Stimulated activated naive CD8-positive, alpha-beta T cell treated with anti-CD3 and anti-CD28 coated beads, Interleukin-15, Interleukin-2, amounts not matched to agents 100 ng/mL and 50 ng/mL, for 24 hours (primary cell): Measurements from ENCODE around the gene ATP7B.
A peak's percentile ranks its signal among the peaks of the same experiment; 100 is the strongest.
"Not testable (repeated sequence)": the region's sequence is repeated elsewhere in the genome, so short reads cannot be mapped to it uniquely, and the experiment has no call there.

ENCODE experiments used
- H3K27ac Mint-ChIP-seq: one replicate; pipeline ENCODE4 v1.8.0; 2021; ENCODE audit warnings: mild to moderate bottlenecking, mixed read lengths
- H3K27me3 Mint-ChIP-seq: one replicate; pipeline ENCODE4 v1.8.0; 2021; ENCODE audit warnings: mixed read lengths
- H3K36me3 Mint-ChIP-seq: one replicate; pipeline ENCODE4 v1.8.0; 2021; ENCODE audit warnings: low read depth, mixed read lengths
- H3K4me1 Mint-ChIP-seq: one replicate; pipeline ENCODE4 v1.8.0; 2021; ENCODE audit warnings: low read depth, mixed read lengths
- H3K4me3 Mint-ChIP-seq: one replicate; pipeline ENCODE4 v1.8.0; 2021; ENCODE audit warnings: mild to moderate bottlenecking, mixed read lengths
- H3K9me3 Mint-ChIP-seq: one replicate; pipeline ENCODE4 v1.8.0; 2021; ENCODE audit warnings: mixed read lengths

The ATP7B gene

DNA sequence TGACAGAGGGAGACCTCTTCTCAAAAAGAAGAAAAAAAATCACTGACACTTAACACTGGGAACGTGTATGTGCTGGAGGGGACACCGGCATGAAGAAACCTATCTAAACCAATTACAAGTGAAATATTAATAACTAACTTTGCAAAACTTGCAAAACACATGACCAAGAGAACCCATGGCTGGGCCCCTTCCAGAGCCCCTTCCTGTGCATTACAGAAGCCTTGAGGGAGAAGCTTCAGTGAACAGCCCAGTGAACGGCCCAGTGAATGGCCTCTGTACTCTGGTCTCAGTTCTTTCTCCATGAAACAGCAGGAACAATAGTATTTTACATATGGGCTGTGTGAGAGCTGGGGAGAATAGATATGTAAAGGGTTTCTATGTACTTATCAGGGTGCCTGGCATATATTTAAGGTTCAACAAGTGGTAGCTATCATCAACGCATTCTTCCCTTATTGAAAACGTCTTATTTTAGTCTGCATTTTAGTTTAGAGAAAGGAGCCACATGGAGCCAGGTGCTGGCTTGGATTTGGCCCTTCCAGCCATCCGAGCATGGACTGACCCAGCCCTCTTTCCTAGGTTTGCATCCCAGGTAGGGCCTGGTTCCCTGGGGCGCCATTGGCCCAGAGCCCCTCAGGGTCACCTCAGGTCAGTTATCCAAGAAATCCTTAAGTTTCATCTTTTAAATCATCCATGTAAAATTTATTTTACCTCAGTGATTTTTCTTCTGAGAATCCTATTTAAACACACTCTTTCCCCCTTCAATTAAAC is 95.0 kb downstream of the ATP7B start:
- Mint-ChIP-seq H3K9me3 (no peaks in the 10 kb centered on the region), H3K4me3 (no peak overlapping the region), H3K4me1 (no peaks in the 10 kb centered on the region), H3K27me3 (no peaks in the 10 kb centered on the region), H3K27ac (no peak overlapping the region), H3K36me3 (no peaks in the 10 kb centered on the region)

DNA sequence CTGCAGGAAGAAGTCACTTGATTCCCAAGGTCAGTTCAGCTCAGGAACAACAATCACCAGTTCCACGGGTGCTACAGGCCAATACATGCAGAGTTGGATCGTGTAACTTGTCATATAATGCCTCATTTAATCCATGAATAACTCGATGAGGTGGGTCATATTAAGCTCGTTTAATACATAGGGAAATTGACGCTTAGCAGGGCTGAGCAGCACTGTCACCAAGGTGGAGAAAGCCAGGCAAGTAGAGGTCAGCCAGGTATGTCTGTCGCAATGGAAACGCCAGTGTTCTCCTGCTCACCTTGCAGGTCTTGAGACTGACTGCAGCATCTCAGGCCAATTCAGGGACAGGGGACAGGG is 97.1 kb downstream of the ATP7B start:
- no peaks in the 10 kb centered on the region for H3K27me3 Mint-ChIP-seq
- no peak overlapping the region for H3K4me3 Mint-ChIP-seq
- H3K36me3 Mint-ChIP-seq, result no peaks in the 10 kb centered on the region
- peaks cover 13% of the 10 kb centered on the region for H3K4me1 Mint-ChIP-seq
- H3K9me3 Mint-ChIP-seq, result no peaks in the 10 kb centered on the region
- no peak overlapping the region for H3K27ac Mint-ChIP-seq

DNA sequence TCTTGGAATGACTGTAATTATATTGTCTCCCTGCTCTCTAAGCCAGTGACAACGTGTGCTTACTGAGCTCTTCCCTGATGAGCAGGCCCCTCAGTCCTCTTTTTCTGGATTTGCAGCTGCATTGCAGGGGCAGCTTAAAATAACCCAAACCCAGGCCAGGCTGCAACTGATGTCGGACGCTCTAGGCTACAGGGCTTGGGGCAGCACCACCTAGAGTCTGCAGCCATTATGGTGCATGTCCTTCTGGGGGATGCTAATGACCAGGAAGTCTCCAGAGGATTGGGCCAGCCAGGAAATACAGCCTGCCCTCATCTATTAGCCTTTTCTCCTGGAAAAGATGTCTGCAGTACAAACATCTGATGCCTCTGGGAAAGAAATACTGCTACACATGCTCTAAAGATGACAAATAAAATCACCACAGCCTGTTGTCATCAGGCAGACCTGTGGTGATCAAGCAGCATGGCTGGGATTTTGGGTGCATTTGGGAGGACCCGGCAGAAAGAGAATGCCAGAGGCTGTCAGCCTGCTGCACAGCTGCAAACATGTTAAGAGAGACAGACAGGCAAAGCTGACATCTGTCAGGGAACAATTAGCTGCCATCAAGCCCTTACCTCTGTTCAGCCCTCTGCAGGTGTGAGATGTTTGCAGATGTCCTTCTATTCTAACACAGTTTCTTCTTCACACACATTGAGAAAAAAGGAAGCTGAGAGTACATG is 97.7 kb downstream of the ATP7B start:
- no peak overlapping the region for H3K4me3 Mint-ChIP-seq
- no peaks in the 10 kb centered on the region for H3K27me3 Mint-ChIP-seq
- H3K27ac Mint-ChIP-seq, result no peak overlapping the region
- H3K9me3 Mint-ChIP-seq, result no peaks in the 10 kb centered on the region
- H3K4me1 Mint-ChIP-seq, result peaks cover 15% of the 10 kb centered on the region
- H3K36me3 Mint-ChIP-seq, result no peaks in the 10 kb centered on the region

DNA sequence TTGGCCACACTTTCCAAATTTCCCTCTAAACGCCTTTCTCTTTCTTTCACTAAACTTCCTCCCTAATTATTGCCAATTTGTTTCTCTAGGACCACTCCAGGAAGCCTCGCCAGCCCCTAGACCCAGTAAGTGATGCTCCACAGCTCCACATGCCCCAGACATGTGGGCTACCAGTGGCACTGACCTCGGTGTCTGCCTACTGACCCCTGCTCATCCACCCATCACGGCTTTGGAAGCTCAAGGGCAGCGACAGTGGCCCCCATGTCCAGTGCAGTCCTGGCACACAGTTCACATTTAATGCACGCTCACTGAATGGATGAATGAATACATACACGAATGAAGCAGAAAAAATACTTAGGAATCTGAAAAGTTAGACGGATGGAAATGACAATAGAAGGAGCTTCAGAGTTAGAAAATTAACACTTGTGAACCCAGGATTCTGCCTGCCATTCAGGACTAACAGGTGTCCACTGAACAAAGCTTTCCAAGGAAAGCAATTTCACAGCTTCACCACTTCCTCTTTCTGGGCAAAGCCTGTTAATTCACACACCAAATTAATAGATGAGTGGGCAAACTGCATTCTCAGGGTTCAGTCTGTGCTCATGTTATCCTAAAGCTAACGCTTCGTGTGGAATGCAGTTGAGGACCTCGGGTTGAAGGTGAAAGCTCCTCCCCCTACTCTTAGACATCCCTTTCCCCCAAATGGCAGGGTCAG is 98.6 kb downstream of the ATP7B start:
- Mint-ChIP-seq H3K27me3 (no peaks in the 10 kb centered on the region), H3K4me3 (no peak overlapping the region), H3K4me1 (peaks cover 15% of the 10 kb centered on the region), H3K27ac (no peak overlapping the region), H3K36me3 (no peaks in the 10 kb centered on the region), H3K9me3 (no peaks in the 10 kb centered on the region)

DNA sequence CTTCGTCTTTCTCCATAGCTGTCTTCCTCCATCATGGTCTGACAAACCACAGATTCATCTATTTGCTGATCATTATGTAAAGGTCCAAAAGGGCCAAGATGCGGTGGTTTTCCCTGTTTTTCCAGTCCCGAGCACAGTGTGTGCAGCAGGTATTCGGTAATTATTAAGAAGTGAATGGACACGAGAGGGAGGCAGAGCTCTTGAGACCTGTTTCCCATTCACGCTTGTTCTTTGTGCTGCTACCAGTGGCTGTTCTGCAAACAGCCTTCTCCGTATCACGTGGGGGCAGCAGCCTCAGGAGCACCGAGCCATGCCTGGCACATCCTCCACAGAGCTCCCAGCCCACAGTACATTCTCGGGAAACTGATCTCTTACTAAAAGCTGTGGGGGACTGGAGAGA is 99.2 kb downstream of the ATP7B start:
- Mint-ChIP-seq H3K4me3 (no peak overlapping the region), H3K27ac (no peak overlapping the region), H3K4me1 (peaks cover 21% of the 10 kb centered on the region), H3K9me3 (no peaks in the 10 kb centered on the region), H3K36me3 (no peaks in the 10 kb centered on the region), H3K27me3 (no peaks in the 10 kb centered on the region)

DNA sequence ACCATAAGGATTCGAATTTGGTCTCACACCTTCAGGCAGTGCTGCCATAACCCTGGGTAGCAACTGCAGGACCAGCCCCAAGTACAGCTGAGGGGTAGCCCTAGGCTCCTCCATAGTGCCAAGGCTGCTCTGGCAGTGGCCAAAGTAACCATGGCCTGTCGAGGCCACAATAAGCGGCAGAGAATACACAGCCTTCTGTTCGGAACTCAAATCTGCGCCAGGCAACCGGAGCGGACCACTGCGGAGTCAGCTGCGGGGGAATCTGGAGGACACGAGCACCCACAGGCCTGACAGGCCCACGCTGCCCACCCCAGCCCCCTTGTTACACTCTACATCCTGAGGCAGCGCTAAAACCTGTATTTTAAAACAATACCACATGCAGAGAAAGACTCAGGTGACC is 100.7 kb downstream of the ATP7B start:
- Mint-ChIP-seq H3K4me3 (no peak overlapping the region), H3K4me1 (peaks cover 24% of the 10 kb centered on the region), H3K27me3 (no peaks in the 10 kb centered on the region), H3K27ac (peak overlapping the region; percentile 59), H3K36me3 (no peaks in the 10 kb centered on the region), H3K9me3 (no peaks in the 10 kb centered on the region)

DNA sequence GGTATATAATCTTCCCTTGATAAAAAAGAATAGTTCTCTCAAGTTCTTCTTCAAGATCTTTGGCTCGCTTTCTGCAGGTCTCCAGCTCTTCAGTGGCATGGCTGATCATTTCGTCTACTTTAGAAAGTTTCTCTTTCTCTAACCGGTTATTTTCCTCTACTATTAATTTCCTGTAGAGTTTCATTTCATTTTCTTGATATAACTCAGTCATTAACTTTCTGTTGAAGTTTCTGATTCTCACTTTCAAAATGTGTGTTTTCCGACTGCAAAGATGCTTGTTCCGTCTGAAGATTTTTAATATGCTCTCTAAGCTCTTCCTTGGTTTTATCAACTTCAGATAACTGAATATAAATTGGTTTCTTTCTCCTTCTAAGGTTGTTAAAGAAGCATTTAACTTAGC is 102.0 kb downstream of the ATP7B start:
- Mint-ChIP-seq H3K4me1 (peaks cover 24% of the 10 kb centered on the region), H3K27ac (peak overlapping the region; percentile 8), H3K4me3 (peak overlapping the region; percentile 12)
- not testable (repeated sequence) for H3K27me3 Mint-ChIP-seq, H3K9me3 Mint-ChIP-seq, H3K36me3 Mint-ChIP-seq

DNA sequence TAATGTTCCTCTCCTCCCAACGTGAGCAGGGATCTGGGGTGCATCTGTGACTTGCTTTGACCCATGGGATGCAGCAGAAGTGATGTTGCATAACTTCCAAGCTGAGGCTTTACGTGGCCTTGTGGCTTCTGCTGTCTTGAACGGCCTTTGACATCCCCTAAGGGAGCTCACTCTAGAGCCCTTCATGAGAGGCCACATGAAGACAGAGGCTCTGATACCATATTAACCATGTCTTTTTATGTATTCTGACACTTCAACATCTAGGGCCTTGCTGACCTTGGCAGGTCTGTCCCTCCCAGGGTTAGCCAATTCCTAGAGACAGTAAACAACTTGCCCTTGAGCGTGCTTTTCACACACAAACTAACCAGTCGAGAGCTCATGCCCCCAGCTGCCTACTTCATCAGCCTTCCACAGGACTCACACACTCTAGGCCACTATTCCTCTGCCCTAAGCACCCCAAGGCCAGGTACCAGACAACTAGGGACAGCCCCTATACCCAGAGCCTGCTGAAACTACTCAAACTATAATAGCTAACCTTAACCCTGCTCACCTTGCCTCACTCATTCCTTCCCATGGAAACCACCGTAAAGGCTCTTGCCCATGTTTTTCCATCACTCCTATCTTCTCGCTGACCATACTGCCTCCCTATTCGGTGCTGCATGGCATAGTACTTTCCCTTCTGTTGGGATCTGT is 104.1 kb downstream of the ATP7B start:
- Mint-ChIP-seq H3K9me3 (no peaks in the 10 kb centered on the region), H3K27ac (no peak overlapping the region)

DNA sequence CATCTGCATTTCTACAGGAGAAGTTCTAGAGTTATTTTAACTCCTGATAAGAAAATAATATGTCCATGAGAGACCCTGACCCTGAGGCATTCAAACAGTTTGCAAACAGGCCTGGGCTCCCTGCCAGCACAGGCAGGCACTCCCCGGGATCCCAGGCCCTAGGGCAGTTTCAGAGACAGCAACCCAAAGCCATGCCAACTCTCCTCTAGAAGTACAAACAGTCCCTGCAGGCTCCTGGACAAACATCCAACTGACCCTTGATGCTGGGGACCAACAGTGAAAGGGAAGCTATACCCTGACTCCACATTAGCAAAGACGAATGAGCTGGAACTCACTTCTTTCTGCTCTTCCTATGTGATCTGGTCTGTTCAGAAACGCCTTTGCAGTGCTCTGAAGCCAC is 104.7 kb downstream of the ATP7B start:
- Mint-ChIP-seq H3K36me3 (no peaks in the 10 kb centered on the region), H3K27me3 (no peaks in the 10 kb centered on the region), H3K4me3 (no peak overlapping the region), H3K9me3 (no peaks in the 10 kb centered on the region), H3K27ac (no peak overlapping the region), H3K4me1 (peaks cover 24% of the 10 kb centered on the region)

More for the DNA sequence above, 104.1 kb downstream of the ATP7B start:
- Mint-ChIP-seq H3K4me1 (peaks cover 24% of the 10 kb centered on the region), H3K4me3 (no peak overlapping the region), H3K27me3 (no peaks in the 10 kb centered on the region), H3K36me3 (no peaks in the 10 kb centered on the region)

DNA sequence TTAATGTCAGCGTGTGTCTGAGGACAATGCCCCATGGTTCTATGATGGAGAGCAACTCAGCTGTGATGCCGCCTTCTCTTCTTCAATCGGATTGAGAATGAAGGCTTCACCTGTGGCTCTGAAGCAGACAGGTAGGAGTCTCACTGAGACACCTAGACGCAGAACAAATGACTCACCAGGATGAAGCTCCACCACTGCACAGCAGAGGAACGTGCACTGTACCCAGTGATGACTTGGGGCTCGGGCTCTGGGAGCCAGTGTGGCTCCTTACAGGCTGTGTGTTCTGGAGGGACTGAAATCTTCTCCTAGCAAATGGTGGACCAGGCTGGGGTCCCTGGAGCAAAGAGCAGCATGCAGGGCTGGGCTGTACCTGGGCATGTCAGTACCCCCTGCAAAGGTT is 105.5 kb downstream of the ATP7B start:
- Mint-ChIP-seq H3K9me3 (no peaks in the 10 kb centered on the region), H3K36me3 (no peaks in the 10 kb centered on the region), H3K27me3 (no peaks in the 10 kb centered on the region), H3K4me1 (peaks cover 24% of the 10 kb centered on the region), H3K27ac (no peak overlapping the region), H3K4me3 (no peak overlapping the region)

DNA sequence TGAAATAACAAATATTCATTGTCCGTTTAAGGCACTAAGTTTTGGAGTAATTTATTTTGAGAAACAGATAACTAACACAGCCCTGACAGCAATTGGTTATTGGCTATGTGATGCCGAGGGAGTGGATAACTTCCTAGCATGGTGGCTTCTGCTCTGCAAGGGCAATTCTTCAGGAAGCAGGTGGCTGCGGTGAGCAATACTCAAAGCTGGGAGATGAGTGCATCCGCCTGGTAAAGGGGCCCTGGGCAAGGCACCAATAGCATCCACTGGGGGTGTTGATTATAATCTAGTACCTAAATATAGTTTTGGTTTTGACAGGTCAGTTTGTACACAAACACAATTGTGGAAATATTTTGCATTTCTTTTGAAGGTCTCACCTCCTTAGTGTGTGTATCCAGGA is 108.5 kb downstream of the ATP7B start:
- peaks cover 8% of the 10 kb centered on the region for H3K4me1 Mint-ChIP-seq
- no peaks in the 10 kb centered on the region for H3K9me3 Mint-ChIP-seq
- no peak overlapping the region for H3K27ac Mint-ChIP-seq
- no peaks in the 10 kb centered on the region for H3K36me3 Mint-ChIP-seq
- no peak overlapping the region for H3K4me3 Mint-ChIP-seq
- no peaks in the 10 kb centered on the region for H3K27me3 Mint-ChIP-seq

DNA sequence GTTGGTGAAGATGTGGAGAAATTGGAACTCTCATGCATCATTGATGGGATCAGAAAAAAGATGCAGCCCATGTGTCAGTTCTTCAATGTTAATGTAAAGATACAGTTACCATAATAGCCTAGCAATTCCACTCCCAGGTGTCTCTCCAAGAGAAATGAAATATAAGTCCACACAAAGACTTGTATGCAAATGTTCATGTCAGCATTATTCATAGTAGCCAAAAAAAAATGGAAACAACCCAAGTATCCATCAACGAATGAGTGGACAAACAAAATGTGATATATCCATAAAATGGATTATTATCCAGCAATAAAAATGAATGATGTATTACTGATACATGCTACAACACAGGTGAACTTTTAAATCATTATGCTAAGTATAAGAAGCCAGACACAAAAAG is 110.8 kb downstream of the ATP7B start:
- no peaks in the 10 kb centered on the region for H3K4me1 Mint-ChIP-seq
- no peaks in the 10 kb centered on the region for H3K27me3 Mint-ChIP-seq
- no peak overlapping the region for H3K4me3 Mint-ChIP-seq
- H3K27ac Mint-ChIP-seq, result no peak overlapping the region
- H3K36me3 Mint-ChIP-seq, result no peaks in the 10 kb centered on the region
- H3K9me3 Mint-ChIP-seq, result no peaks in the 10 kb centered on the region

DNA sequence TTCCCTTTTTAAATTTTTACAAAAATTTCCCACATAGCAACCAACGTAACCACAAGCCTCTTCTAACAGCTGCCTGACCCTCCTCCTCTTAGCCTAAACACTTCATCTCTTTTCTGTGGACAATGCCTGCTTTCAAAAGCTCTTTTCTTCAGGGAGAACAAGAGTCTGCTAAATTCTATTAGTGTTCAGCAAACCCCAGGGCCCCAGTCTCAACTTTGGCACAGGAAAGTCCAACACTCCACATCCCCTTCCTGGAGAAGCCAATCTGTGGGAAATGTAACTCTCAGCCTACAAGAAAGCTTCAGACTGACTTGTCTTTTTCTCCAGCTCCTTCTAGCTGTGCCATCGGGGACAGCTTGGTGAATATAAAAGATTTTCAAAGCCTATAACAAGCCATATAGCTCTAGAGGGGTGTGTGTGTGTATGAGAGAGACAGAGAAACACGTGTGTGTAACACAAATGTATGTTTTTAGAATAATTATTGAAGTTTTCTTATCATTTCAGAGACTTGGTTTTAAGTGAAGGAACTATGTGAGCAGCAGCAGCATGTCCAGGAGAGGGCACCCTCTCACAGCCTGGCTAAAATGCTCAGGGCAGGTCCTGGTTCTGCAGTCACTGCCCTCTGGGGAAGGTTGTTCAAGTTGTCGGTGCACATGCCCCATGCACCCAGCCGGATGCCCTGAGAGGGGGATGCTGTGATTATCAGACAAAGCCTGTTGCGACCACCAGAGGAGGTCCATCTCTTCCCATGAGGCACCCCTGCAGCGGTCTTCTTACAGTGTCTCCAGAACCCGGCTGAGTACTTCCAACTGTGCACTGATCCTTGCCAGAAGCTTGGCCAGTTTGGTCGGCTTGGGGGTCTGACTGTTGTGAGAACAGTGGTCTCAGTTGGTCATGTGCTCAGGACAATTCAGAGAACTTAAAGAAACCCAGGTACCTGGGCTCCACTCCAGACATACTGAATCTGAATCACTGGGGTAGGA is 115.1 kb downstream of the ATP7B start:
- Mint-ChIP-seq H3K4me1 (no peaks in the 10 kb centered on the region), H3K27ac (no peak overlapping the region), H3K27me3 (peaks cover 7% of the 10 kb centered on the region), H3K4me3 (no peak overlapping the region), H3K36me3 (no peaks in the 10 kb centered on the region), H3K9me3 (no peaks in the 10 kb centered on the region)

DNA sequence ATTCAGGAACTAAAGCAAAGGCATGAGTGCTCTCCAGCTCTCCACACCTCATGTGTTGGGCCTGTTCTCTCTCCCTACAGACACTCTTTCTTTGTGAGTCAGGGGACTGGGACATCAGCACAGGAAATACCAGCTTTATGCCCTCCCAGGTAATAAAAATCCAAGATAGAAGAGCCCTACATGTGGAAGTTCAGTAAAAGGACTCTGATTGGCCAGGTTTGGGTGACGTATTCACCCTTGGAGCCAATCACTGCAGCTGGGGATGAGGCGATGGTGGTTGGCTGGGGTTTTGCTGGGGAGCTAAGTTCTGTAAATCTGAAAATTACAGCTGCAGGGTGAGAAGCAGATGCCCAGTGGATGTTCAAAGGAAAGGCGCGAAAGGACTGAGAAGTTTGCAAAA is 117.0 kb downstream of the ATP7B start:
- Mint-ChIP-seq H3K36me3 (no peaks in the 10 kb centered on the region), H3K4me3 (no peak overlapping the region), H3K27ac (no peak overlapping the region), H3K9me3 (no peaks in the 10 kb centered on the region), H3K27me3 (peaks cover 10% of the 10 kb centered on the region), H3K4me1 (no peaks in the 10 kb centered on the region)
